Measurements from ENCODE around the gene ACSS1. TPM values are rescaled to one million over a fixed set of nuclear protein-coding genes. Genes with fewer than 3 reads are reported as not detected.

ACSS1 gene
- total and polyA plus RNA-seq, 2 experiments from 2014 or later, result 1.3 to 4.1 TPM

- no peak for TF ChIP-seq ZNF462 (CRISPR knock-in tag; IDR thresholded peaks at IDR 0.05)
Measured at GRCh38 chr20:25014816-25015215, 43.1 kb downstream of the ACSS1 start (continued).

GRCh38 chr20:25013478-25014380 lies 44.2 kb downstream of the ACSS1 start:
- H2AFZ ChIP-seq, result no peak overlapping the region
- H3K27me3 ChIP-seq (ENCODE audit: insufficient read depth), result no peaks in the 10 kb centered on the region
- Mint-ChIP-seq H3K27me3 (ENCODE audit: insufficient read depth, low read depth, poor library complexity) (peaks cover 1% of the 10 kb centered on the region), H3K36me3 (ENCODE audit: low read depth) (no peaks in the 10 kb centered on the region), H3K4me3 (no peak overlapping the region), H3K4me1 (peaks cover 19% of the 10 kb centered on the region), H3K9me3 (no peaks in the 10 kb centered on the region), H3K27ac (no peak overlapping the region)
- H3K27ac ChIP-seq (ENCODE audit: low read depth), result no peak overlapping the region
- H3K36me3 ChIP-seq (ENCODE audit: insufficient read depth), result no peaks in the 10 kb centered on the region
- H4K20me1 ChIP-seq (replicated peaks; ENCODE audit: insufficient read depth), result no peaks in the 10 kb centered on the region
- H3K9me2 ChIP-seq (ENCODE audit: insufficient read depth), result no peaks in the 10 kb centered on the region
- no peak overlapping the region for H3K4me2 ChIP-seq
- H3F3A ChIP-seq (replicated peaks; ENCODE audit: low read depth), result no peaks in the 10 kb centered on the region
- DNase-seq (ENCODE audit: low spot score), result no peak
- no peaks in the 10 kb centered on the region for H3K79me2 ChIP-seq (replicated peaks; ENCODE audit: insufficient read depth)
- no peak for ATAC-seq
- no peak overlapping the region for H3K4me3 ChIP-seq
- H3K4me1 ChIP-seq (ENCODE audit: insufficient read depth), result no peaks in the 10 kb centered on the region; the same call in 1 of the 2 replicates
- TF ChIP-seq ZNF331 (CRISPR knock-in tag; IDR thresholded peaks at IDR 0.05; ENCODE audit: low read depth) (no peak), ZNF462 (CRISPR knock-in tag; IDR thresholded peaks at IDR 0.05) (no peak), EZH2 (IDR thresholded peaks at IDR 0.05; ENCODE audit: low read depth, unreplicated experiment) (no peak), CTCF (conservative IDR thresholded peaks at IDR 0.05; ENCODE audit: low read depth in 2 of 2) (no peak), STAT1 (IDR thresholded peaks at IDR 0.05; ENCODE audit: unreplicated experiment) (no peak), POLR2AphosphoS5 (IDR thresholded peaks at IDR 0.05; ENCODE audit: low read depth) (no peak)
